ENCODE data around the gene GAREM1. TPM values are rescaled to one million over a fixed set of nuclear protein-coding genes. Genes with fewer than 3 reads are reported as not detected.
A peak's percentile ranks its signal among the peaks of the same experiment; 100 is the strongest.

The GAREM1 gene
- total RNA-seq, 1 donor = 0.86 TPM

- no peak for TF ChIP-seq CTCF (IDR thresholded peaks at IDR 0.05; ENCODE audit: insufficient read depth, low read depth, low read length)
- no peak overlapping the region for H3K4me3 ChIP-seq (ENCODE audit: low read depth, low read length)
- DNase-seq (ENCODE audit: low read depth) = peak; percentile 42
Measured at GRCh38 chr18:32373995-32374394, 96.7 kb downstream of the GAREM1 start.

- no peak for TF ChIP-seq CTCF (IDR thresholded peaks at IDR 0.05; ENCODE audit: insufficient read depth, low read depth, low read length)
- DNase-seq (ENCODE audit: low read depth) = no peak
- no peak overlapping the region for H3K4me3 ChIP-seq (ENCODE audit: low read depth, low read length)
Measured at GRCh38 chr18:32373505-32373904, 97.2 kb downstream of the GAREM1 start.

GRCh38 chr18:32372381-32373061, 98.2 kb downstream of the GAREM1 start:
- no peak for DNase-seq (ENCODE audit: low read depth)
- no peak for TF ChIP-seq CTCF (IDR thresholded peaks at IDR 0.05; ENCODE audit: insufficient read depth, low read depth, low read length)

GRCh38 chr18:32372047-32372380, 98.7 kb downstream of the GAREM1 start:
- DNase-seq (ENCODE audit: low read depth) = no peak
- H3K4me3 ChIP-seq (ENCODE audit: low read depth, low read length) = no peak overlapping the region
- TF ChIP-seq CTCF (IDR thresholded peaks at IDR 0.05; ENCODE audit: insufficient read depth, low read depth, low read length) = no peak

More at GRCh38 chr18:32372381-32373061, 98.2 kb downstream of the GAREM1 start:
- no peak overlapping the region for H3K4me3 ChIP-seq (ENCODE audit: low read depth, low read length)

GRCh38 chr18:32371384-32371783, 99.3 kb downstream of the GAREM1 start:
- no peak for TF ChIP-seq CTCF (IDR thresholded peaks at IDR 0.05; ENCODE audit: insufficient read depth, low read depth, low read length)
- no peak overlapping the region for H3K4me3 ChIP-seq (ENCODE audit: low read depth, low read length)
- no peak for DNase-seq (ENCODE audit: low read depth)

GRCh38 chr18:32368991-32369390, 101.7 kb downstream of the GAREM1 start:
- TF ChIP-seq CTCF (IDR thresholded peaks at IDR 0.05; ENCODE audit: insufficient read depth, low read depth, low read length) = no peak
- no peak for DNase-seq (ENCODE audit: low read depth)
- no peak overlapping the region for H3K4me3 ChIP-seq (ENCODE audit: low read depth, low read length)

GRCh38 chr18:32368170-32368569, 102.5 kb downstream of the GAREM1 start:
- peak; percentile 59 for DNase-seq (ENCODE audit: low read depth)
- no peak overlapping the region for H3K4me3 ChIP-seq (ENCODE audit: low read depth, low read length)
- no peak for TF ChIP-seq CTCF (IDR thresholded peaks at IDR 0.05; ENCODE audit: insufficient read depth, low read depth, low read length)

All from fibroblast of villous mesenchyme (primary cell).